GM21717 (cell line): ENCODE results near the gene TBC1D19.

Experiments used
- ATAC-seq: cut with Tn5 transposase; IDR thresholded peaks from one replicate; pipeline ENCODE4 v1.9.1; 2021; ENCODE audit warnings: mild to moderate bottlenecking, moderate library complexity; ENCODE audit not compliant: unreplicated experiment

The TBC1D19 gene

DNA sequence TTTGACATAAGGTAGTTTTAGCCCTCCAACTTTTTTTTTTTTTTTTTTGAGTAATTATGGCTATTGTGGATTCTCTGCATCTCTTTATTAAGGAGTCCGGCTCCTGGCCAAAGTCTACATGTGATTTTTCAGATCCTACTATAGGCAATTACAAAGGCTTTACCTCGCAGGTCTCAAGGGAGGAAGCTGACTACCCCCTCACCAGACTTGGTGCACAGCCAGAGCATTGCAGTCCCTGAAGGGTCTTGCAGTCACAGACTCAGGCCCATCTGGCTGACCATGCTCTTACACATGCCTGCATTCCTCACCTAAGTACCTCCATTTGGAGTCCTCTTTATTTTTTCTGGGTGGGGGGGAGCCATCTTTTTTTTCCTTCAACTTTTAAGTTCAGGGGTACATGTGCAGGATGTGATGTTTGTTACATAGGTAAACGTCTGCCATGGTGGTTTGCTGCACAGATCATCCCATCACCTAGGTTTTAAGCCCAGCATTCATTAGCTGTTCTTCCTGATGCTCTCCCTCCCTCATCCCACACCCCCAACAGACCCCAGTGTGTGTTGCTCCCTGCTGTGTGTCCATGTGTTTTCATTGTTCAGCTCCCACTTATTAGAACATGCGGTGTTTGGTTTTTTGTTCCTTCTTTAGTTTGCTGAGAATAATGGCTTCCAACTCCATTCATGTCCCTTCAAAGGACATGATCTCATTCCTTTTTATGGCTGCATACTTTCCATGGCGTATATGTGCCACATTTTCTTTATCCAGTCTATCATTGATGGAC is 188.4 kb downstream of the TBC1D19 start:
- no peak for ATAC-seq

DNA sequence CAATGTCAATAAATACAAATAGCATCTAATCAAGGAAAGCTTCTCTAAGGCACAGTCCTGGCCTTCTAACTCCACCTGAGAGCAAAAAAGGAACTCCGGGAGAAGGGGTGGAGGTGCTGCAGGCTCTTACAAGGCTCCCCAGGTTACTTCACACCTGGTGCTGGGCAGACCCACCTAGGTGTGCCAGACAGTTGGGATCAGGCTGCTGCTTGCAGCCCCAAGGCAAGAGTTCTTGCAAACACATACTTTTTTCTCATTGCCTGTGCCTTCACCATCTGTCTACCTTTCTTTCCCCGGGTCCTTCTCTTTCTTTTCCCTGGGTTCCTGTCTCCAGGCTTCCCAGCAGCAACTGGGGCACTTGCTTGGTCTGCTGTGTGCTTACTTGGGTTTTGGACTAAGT is 195.3 kb downstream of the TBC1D19 start:
- no peak for ATAC-seq

DNA sequence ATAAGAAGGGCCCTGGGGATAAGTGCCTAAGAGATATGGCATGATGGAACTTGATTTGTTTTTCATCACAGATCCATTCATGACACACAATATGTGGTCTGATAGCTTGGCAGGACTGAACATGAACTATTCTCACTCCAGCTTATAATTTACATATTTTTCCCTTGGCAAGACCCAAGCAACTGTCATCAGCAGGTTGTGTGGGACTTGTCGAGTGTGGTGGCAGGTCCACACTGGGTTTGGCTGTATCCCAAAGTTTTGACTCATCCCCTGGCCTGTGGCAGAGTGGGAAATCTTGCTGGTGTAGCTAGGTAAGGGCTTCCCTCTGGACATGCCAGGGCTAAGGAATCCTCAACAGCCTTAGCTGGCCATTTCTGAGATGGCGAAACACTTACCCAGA is 195.8 kb downstream of the TBC1D19 start:
- no peak for ATAC-seq

DNA sequence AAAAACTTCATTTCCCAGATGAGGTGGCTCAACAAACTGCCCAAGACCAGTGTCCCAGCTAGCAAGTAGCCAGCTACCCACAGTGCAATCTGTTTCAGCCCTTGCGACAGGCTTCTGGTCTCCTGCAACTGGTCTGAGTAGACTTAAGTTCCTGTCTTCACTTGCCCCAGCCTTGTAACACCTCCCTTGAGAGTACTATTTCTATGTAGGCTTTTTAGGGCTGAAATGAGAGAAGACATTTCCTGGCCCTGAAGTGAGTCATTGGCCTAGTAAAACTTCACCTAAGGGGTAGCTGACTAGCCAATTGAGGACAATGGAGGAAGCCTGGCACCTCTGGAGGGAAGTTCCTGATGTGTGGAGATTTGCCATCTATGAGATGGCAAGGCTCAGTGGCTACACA is 196.7 kb downstream of the TBC1D19 start:
- no peak for ATAC-seq

DNA sequence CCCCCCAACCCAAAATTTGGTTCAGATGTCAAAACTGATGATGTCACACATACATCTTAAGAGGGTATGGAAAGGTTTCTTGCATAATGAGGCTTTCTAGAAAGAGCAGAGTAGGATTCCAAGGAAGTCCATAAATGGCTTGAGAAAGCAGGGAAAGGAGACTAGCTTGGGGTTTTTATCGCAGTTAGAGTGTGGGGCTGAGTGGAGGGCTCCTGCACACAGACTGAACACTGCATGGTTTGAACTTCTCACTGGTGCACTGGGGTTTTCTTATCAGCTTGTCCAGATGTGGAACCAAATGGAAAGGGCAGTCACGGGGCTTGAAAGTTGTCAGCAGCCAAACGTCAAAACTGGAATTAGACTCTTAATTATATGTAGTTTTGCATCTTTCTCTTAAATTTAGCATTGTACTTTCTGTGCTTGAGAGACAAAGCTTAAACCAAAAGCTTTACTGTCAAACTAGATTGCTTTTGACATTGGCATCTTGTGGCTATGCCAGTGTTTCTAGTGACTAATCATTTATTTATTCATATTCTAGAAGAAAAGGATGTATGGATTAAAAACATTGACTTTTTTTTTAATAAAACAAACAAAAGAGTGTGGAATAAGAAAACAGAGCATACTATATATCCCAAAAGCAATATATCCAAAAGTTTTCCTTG is 198.4 kb downstream of the TBC1D19 start:
- no peak for ATAC-seq

DNA sequence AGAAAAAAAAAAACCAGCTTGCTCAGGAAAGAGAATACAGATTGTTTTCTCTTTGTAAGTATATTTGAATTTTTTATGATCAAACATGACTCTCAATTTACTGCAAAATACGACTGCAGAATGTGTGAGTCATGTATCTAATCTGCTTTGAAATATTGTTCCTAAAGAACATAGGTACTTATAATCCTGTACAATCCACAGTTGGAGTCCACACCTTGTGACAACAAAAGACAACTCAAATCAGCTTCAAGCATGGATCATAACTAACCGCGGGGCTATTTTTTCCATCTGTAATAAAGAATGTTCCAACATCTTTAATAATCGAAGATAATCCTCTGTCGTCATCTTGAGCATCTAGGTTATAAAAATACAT is 198.9 kb downstream of the TBC1D19 start:
- no peak for ATAC-seq

DNA sequence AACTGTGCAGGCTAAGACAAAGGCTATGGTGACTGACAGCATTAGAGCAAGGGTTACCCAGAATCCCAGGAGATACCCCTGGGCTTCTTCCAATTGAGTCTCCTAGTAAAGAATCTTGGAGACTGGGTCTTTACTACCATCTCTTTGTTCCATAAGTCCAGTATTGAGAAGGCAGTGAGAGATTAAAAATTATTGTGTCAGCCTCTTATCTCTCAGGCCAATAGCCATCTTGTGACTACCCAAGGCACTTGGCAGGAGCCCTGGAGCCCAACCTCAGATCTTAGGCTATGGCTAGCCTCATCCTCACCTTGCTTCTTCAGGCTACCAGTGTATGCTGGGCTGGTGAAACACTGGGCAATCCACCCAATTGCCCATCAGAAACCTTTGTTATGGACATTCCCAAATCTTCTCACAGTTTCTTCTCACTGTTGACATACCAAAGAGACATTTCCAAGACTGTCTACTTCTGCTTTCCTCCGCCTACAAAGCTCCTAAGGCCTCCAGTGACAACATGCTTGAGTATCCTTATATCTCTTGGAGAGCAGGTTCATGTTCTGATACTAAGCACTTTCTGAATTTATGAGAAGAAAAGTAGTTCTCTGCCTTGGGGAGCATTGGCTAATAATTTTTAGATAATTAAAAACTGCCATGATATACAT is 200.5 kb downstream of the TBC1D19 start:
- no peak for ATAC-seq

DNA sequence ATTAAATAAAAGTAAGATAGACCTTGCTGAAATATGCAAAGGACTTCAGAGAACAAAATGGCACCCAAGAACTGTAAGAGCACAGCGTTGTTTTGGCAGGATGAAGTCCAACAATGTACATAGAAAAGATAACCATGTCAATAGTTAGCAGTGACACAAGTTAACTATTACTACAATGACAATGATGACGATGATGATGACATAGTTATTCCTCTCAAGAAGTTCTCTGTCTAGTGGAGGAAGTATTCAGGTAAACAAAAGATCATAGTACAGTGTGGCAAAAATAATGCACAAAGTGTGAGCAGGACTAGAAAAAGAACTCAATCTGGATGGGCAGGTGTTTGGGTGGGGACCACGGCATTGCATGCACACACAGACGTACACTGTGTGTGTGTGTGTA is 201.4 kb downstream of the TBC1D19 start:
- ATAC-seq, result no peak

DNA sequence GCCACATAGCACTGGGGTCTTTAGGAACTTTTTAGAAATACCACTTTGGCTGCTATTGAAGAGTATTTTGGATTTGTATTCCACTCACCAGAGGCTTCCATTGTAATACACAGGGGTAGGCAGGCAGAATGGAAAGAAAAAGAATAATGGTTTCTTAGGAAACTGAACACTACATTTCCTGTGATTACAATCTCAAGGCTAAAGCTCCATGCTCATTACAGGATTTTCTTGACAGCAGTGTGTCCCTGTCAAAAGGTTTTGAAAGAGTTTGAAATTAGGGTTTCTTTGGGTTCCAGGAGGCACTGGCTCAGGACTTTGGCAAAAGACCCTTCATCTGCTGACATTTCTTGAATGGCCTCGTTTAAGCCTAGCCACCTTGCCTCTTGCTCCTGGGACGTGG is 201.9 kb downstream of the TBC1D19 start:
- ATAC-seq, result no peak

DNA sequence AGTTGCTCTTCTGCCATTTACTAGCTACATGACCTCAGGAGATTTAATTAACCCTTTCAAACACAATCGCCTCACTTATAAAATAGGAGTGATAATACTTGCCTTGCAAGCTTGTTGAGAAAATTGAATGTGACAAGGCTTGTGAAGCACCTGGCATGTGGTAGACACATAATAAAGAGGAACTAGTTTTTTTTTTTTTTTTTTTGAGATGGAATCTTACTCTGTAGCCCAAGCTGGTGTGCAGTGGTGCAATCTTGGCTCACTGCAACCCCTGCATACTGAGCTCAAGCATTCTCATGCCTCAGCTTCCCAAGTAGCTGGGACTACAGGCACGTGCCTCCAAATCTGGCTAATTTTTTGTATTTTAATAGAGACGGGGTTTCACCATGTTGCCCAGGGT is 203.0 kb downstream of the TBC1D19 start:
- ATAC-seq, result no peak

DNA sequence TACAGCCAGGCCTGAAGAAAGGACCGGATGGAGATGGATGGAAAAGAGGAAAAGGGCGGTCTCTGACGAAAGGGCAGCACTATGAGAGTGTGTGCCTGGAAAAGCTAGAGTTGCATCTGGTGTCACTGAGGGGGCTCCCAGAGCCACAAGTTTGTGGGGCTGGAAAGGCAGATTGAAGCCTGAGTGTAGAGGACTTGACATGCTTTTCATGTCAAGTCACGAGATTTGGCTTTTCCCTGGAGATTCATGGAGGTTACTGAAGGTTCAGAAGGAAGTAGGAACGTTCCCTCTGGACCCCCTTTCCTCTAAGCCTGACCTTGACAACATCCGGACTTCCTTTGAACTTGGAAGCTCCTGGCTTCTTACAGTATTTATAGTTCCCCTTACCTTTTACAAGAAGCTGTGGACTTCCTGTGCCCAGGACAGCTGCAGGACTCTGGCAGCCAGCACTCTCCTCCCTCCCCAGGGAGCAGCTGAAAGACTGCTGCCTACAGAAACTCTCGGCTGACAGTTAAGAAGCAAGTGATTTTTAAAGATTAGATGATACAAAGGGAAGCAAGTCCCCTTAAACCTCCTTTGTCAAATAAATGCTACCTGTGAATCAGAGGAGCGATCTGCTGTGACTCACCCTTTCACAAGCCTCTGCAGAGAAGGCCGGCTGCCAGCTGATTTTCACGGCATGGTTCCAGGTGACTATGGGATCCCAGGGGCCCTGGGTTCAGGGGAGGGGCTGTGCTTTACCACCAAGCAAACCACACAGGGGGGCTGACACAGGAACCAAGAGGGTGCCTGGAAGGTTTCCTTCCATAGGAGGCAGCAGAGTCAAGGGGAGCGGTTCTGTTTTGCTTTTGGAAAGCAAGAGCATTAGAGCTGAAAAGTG is 203.8 kb downstream of the TBC1D19 start:
- ATAC-seq, result no peak

DNA sequence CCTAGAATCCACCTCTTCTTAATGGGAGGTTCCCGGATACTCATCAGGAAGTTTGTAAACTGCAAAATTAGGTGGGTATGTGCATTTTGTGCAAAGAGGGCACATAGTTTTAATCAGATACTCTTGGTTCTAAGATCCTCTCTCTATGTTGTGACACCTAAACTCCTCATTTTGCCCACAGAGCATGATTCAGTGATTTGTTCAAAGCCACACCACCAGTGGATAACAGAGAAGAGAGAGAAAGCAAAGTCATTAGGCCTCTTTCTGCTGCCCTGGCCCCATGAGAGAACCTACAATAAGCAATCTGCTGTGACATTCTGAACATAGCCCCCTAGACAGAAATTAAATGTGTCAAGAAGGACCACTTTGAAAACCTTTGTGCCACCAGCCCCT is 204.5 kb downstream of the TBC1D19 start:
- ATAC-seq, result no peak

DNA sequence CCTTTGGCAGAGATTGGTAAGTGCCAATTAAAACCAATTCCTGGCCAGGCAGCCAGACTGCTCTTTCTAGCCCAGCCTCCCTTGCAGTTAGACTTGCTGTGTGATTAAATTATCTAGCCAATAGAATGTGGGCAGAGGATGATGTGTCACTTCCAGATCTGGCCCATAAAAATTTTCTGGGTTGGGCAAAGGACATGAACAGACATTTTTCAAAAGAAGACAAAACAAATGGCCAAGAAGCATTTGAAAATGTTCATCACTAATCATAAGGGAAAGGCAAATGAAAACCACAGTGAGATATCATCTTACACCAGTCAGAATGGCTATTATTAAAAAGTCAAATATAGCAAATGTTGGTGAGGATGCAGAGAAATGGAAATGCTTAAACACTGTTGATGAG is 205.3 kb downstream of the TBC1D19 start:
- ATAC-seq, result no peak

DNA sequence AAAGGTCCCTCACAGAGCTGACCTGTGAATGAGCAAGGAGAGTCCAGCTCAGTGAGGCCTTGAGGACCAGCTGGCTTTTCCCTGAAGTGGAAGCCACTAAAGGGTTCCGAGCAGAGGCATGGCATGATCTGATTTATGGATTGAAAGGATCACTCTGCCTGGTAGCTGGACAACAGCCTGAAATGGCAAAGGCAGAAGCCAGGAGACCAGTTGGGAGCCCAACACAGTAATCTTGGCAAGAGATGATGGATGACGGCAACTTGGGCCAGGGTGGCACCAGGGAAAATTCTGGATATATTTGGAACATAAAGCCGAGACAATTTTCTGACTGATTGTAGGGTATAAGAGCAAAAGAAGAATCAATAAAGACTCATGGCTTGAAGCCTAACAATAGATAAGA is 207.5 kb downstream of the TBC1D19 start:
- ATAC-seq, result no peak

DNA sequence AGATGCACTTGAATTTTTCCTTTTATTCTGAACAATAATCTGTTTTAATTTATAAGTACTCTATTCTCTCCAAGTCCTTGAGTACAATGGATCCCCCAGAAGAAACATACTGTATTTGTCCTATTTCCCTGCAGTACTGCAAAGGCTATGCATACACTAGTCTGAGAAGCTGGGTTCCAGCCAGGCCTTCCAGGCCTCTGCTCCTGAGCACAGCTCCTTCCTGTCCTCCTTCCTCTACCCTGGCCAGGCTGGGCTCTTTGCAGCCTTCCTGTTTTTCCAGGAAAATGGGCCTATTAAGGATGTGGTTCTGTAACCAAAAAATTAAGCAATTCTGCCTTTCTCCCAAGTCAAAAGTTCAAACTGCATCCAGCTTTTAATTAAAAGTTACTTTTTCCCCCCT is 208.8 kb downstream of the TBC1D19 start:
- no peak for ATAC-seq

DNA sequence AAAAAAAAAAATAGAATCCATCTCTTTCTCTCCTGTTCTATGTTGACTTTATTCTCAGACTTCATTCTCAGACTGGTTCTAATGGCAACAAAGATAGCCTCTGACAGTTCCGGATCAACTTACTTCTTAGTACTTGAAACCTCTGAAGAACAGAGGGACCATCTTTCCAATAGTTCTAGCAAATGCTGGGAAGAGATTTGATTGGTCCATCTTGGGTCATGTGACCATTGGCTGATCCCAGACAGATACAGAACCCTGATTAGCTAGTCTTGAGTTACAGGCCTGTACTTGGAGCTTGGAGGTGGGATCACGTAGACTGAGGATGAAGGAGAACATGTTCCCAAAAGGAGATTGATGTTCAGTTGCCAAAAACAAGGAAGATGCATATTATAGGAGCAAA is 209.9 kb downstream of the TBC1D19 start:
- ATAC-seq, result no peak

DNA sequence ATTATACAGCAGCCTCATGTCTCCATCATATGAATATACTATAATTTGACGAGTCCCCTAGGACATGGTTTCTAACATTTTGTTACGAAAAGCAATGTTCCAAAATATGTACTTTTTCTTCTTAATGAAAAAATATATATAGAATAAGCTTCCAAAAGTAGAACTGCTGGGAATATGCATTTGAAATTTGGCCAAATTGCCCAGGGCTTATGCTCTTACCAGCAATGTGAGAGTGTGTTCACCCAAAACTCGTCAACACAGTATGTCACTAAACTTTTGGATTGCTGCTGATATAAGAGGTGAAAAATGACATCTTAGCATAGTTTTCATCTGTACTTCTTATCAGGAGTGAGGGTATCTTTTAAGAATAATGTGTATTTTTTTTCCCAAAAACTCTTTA is 212.2 kb downstream of the TBC1D19 start:
- no peak for ATAC-seq

DNA sequence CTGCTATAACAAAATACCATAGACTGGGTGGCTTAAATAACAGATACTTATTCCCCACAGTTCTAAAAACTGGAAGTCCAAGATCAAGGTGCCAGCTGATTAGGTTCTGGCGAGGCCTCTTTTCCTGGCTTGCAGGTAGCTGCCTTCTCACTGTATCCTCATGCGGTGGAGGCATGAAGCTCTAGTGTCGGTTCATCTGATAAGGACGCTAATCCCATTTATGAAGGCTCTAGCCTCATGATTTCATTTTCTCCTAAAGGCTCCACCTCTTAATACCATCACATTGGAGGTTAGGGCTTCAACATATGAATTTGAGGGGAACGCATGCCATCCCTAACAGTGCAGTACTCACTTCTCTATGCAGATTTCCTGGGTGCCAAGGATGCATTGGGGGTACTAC is 218.9 kb downstream of the TBC1D19 start:
- no peak for ATAC-seq

DNA sequence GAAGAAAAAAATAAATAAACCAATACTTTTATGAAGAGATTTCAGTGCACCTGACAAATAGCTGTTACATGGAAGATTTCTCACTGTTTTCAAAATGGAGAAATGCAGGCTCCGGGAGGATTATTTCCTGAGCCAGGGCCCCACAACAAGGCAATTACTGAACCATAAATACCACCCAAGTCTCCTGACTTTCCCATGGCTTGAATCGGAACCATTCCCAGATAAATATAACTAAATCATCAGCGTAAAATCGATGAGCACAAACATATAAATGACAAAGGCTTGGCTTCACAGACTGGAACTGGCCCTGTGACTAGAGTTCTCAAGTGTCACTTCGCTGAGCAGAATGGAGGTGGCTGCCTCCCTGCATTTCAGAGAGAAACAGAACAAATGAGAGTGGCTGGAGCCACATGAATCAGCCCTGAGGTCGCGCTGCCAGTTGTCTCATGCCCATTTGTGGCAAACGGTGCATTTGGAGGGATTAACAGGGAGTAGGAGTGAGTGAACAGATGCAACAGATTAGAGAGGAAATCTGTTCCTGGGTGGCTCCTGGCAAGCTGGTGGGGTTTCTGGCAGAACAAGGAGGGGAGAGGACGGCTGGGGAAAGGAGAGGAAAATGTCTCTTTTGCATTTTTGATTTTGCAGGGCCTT is 219.5 kb downstream of the TBC1D19 start:
- ATAC-seq, result no peak

DNA sequence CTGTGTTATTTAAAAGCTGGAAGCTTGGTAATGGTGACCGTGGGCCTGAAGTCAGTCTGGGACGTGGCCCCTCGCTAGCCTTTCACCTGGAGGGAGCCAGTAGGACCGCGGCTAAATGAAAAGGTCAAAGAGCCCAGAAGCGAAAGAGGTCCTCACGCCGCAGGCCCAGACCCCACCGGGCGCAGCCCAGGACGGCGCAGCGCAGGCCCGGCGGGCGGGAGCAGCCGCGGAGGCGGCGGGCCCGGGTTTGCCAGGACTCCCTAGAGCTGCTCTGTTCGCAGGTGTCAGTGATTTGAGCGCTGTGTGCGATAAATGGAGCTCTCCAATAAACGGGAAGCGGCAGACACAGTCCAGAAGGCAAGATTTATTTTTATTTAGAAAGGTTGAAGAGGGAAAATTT is 220.6 kb downstream of the TBC1D19 start:
- no peak for ATAC-seq

DNA sequence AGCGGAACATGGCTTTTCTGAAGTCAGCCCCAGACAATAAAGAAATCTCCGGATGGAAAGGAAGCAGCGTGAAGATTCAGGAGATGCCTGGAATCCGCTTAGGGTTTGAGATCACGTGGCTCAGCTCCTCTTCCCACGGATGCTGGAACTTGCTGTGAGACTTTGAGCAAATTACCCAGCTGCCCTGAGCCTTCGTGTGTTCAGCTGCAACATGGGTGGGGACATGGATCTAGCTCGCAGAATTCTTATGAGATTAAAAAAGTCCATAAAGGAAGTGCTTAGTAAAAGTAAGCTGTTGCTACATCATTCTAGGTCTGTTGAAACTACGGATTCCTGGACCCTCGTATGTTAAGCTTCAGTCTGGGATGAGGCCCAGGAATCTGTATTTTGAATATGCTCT is 221.0 kb downstream of the TBC1D19 start:
- no peak for ATAC-seq
